Suppressor macrophage treated with lipopolysaccharide for 1 hour (primary cell): ENCODE data around the gene ZNF695.
"Not testable (repeated sequence)": the region's sequence is repeated elsewhere in the genome, so short reads cannot be mapped to it uniquely, and the experiment has no call there.

ENCODE experiments used
- DNase-seq, 3 donors: peaks; one replicate each; pipeline ENCODE4 v3.0.0-alpha.2; 2020 to 2022

ZNF695 gene

GRCh38 chr1:247007511-247008405 lies at the start of gene ZNF695:
Gene ZNF695 (minus strand): TSS chr1:247008057. CDS start chr1:247007908, 149 bp downstream.
- peak; percentile 93 to 95 (median 94) for DNase-seq

- no peak for DNase-seq
These were observed 48.2 kb upstream of the ZNF695 start for GRCh38 chr1:247056071-247056470.

- DNase-seq: no peak
These were observed 47.1 kb upstream of the ZNF695 start for GRCh38 chr1:247054992-247055415.

- no peak for DNase-seq
These were observed 39.8 kb upstream of the ZNF695 start for GRCh38 chr1:247047702-247048101.

GRCh38 chr1:247047260-247047659 lies 39.4 kb upstream of the ZNF695 start:
- DNase-seq: no peak

GRCh38 chr1:247043406-247043805 lies 35.5 kb upstream of the ZNF695 start:
- peak in 1 of 3 donors; percentile 11 for DNase-seq

GRCh38 chr1:247037511-247038320 lies 29.9 kb upstream of the ZNF695 start:
- no peak for DNase-seq

GRCh38 chr1:247032306-247032705 lies 24.4 kb upstream of the ZNF695 start:
- not testable (repeated sequence) for DNase-seq

- DNase-seq: not testable (repeated sequence)
These were observed 16.8 kb upstream of the ZNF695 start for GRCh38 chr1:247024658-247025057.

GRCh38 chr1:247013391-247013790 lies 5.5 kb upstream of the ZNF695 start:
- no peak for DNase-seq

- no peak for DNase-seq
These were observed 546 bp upstream of the ZNF695 start for GRCh38 chr1:247008406-247008799.

- not testable (repeated sequence) for DNase-seq
These were observed 3.8 kb downstream of the ZNF695 start for GRCh38 chr1:247004081-247004480.

GRCh38 chr1:246989901-246990300 lies 18.0 kb downstream of the ZNF695 start:
- no peak for DNase-seq

- DNase-seq: no peak
These were observed 19.5 kb downstream of the ZNF695 start for GRCh38 chr1:246988316-246988715.

GRCh38 chr1:246987083-246987690 lies 20.7 kb downstream of the ZNF695 start:
- no peak for DNase-seq

- DNase-seq: no peak
These were observed 29.1 kb downstream of the ZNF695 start for GRCh38 chr1:246978785-246979184.

- DNase-seq: no peak
These were observed 29.6 kb downstream of the ZNF695 start for GRCh38 chr1:246978281-246978680.

- no peak for DNase-seq
These were observed 35.9 kb downstream of the ZNF695 start for GRCh38 chr1:246971969-246972368.

- peak; percentile 40 to 67 (median 63) for DNase-seq
These were observed 36.7 kb downstream of the ZNF695 start for GRCh38 chr1:246971090-246971721.

- no peak for DNase-seq
These were observed 38.2 kb downstream of the ZNF695 start for GRCh38 chr1:246969621-246970020.

- no peak for DNase-seq
These were observed 41.4 kb downstream of the ZNF695 start for GRCh38 chr1:246966502-246966901.

- peak; percentile 65 to 97 (median 95) for DNase-seq
These were observed 47.7 kb downstream of the ZNF695 start for GRCh38 chr1:246959944-246960693.
